ENCODE measurements around the gene GGTLC1.
"Not testable (repeated sequence)": the region's sequence is repeated elsewhere in the genome, so short reads cannot be mapped to it uniquely, and the experiment has no call there.

Gene GGTLC1

GRCh38 chr20:23988561-23988960, at the start of gene GGTLC1:
GGTLC1 (minus strand) TSS chr20:23988779; CDS start chr20:23986611, 2,168 bp downstream.
- DNase-seq: no peak

- no peak for DNase-seq
Measured at GRCh38 chr20:24034820-24035219, 46.2 kb upstream of the GGTLC1 start.

- no peak for DNase-seq
Measured at GRCh38 chr20:24033565-24033964, 45.0 kb upstream of the GGTLC1 start.

DNA sequence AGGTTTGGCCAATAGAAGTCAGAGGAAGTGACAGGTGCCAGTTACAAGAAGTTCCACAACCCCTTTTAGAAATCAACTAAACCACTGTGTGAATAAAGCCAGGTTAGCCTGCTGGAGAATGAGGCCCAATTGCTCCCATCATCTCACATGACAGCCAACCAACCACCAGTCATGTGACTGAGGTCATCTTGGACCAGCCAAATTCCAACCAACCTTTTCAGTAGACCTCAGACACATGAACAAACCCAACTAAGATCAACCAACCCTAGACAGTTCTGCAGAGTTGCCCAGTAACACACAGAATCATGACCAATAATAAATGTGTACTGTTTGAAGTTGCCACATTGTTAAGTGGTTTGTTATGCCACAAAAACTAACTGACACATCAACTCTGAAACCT, 44.6 kb upstream of the GGTLC1 start:
- no peak for DNase-seq

DNA sequence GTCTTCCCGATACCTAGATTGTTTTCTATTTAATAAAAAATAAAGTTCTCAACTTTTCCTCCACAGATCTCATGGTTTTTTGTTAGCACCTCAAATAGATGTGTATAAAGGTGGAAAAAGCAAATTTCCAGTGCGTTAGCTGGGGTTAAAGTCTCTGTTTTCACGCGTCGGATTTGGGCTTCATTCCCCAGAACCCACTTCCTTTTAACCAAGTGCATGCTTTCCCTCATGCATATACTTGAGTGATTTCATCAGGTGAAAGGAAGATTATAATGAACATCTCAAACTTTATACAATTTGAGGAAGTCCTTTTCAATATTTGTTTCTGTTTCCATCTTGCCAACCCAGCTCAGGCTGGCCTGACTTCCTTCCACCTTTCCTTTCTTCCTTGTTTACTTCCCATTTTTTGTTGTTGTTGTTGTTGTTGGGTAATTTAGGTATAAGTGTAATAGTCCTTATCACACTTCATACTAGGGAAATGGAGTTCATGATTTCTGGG, 43.9 kb upstream of the GGTLC1 start:
- no peak for DNase-seq

- peak; percentile 93 for DNase-seq
Measured at GRCh38 chr20:24027229-24027628, 38.6 kb upstream of the GGTLC1 start.

- DNase-seq: no peak
Measured at GRCh38 chr20:24022621-24023180, 34.1 kb upstream of the GGTLC1 start.

GRCh38 chr20:24018796-24019195, 30.2 kb upstream of the GGTLC1 start:
- no peak for DNase-seq

DNA sequence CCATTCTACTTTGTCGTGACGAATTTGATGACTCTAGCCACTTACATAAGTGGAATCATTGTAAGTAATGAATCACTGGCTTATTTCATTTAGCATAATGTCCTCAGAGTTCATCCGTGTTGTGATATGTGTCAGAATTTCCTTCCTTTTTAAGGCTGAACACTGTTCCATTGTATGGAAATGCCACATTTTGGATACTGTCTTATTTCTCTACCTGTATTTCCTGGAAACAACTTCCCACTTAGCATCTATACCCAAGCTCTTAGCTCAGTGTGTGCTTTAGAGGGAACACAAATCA, 28.8 kb upstream of the GGTLC1 start:
- no peak for DNase-seq

- DNase-seq: no peak
Measured at GRCh38 chr20:24016607-24017457, 28.3 kb upstream of the GGTLC1 start.

DNA sequence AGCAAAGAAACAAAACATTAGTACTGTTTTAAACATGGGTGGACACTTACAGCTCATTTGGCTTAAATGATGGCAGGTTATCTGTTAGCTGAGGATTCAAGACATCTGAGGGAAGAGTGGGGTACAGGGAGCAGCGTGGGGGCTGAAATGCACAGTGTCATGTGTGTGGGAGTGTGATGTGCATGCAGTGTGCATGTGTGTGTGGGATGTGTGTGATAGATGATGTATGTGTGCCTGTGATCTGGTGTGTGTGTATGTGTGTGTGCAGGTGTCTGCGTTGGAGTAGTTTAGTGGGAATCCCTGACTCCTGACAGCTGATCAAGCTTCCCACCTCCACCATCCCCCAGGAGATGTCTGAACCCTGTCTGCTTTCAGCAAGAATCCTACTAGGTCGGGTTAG, 25.4 kb upstream of the GGTLC1 start:
- no peak for DNase-seq

DNA sequence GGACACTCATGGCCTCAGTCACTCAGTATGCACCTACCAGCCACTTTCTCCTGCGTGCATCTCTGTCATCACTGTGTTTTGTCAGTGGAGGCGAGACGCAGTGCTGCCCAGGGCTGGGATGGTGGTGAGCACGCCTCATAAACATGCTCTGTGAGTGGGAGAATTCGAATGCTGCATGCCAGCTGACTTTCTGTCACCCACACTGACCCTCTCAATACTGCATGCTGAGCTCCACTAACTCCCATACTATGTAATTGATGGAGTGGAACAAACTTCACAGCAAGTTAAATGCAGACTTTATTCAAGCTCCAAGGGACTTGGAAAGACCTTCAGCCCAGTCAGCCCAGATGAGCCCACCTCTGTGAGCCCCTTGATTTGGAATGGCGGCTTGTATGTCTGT, 22.7 kb upstream of the GGTLC1 start:
- no peak for DNase-seq

DNA sequence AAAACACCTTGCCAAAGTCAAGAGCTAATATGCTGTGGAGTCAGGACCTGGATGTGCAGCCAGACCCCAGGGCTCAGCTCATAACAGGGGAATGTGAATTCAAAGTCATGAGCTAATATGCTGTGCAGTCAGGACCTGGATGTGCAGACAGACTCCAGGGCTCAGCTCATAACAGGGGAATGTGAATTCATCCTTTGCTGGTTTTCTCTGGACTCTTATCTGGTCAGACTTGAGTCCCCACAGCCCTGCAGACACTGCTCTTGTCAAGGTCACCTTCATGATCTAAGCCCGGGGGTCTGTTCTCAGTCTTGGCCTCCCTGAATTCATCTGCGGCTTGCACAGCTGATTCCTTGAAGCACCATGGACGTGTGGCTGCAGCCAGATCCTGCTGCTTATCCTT, 19.2 kb upstream of the GGTLC1 start:
- DNase-seq: no peak

GRCh38 chr20:24007073-24007595, 18.6 kb upstream of the GGTLC1 start:
- no peak for DNase-seq

GRCh38 chr20:24006626-24007025, 18.0 kb upstream of the GGTLC1 start:
- DNase-seq: no peak

DNA sequence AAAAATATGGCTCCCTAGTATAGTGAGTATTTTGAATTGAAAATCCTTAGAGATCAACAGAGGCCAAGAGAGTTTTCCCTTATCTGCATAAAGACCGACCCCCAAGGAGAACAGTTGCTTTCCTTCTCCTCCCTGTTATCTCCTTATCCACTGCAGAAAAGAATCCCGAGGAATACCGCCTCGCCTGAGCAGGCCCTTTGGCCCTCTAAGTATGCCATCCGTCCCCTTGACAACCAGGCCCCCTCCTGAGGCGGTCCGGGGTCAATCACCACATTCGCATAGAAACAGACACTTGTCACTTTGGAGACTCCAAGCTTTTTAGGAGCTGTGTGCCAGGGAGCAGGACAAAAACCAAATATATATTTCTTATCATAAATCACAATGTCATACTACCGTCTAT, 15.9 kb upstream of the GGTLC1 start:
- DNase-seq: no peak

GRCh38 chr20:24002896-24003295, 14.3 kb upstream of the GGTLC1 start:
- no peak for DNase-seq

GRCh38 chr20:24001712-24002405, 13.3 kb upstream of the GGTLC1 start:
- DNase-seq: no peak

GRCh38 chr20:23998844-23999243, 10.3 kb upstream of the GGTLC1 start:
- no peak for DNase-seq

DNA sequence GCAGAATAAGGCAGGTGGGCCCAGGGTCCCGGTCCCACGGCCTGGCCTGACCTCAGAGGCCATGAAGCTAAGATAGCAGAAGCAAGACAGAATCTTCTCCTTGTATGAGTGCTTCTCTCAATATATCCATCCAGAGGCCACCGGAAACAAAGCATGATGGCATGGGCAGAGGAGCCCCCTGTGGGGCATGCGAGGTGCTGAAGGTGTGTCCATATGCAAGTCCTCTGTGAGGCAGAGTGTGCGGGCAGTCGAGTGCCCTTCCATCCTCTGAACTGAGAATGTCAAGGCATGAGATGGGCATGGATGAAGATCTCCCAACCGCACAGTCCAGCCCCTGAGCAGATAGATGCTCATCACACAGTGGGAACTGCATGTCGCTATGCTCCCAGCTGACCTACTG, 9.8 kb upstream of the GGTLC1 start:
- DNase-seq: no peak

- DNase-seq: peak; percentile 32
Measured at GRCh38 chr20:23995905-23996666, 7.5 kb upstream of the GGTLC1 start.

- not testable (repeated sequence) for DNase-seq
Measured at GRCh38 chr20:23995291-23995690, 6.7 kb upstream of the GGTLC1 start.

Measured in CD4-positive, alpha-beta T cell treated with Interleukin-15 for 1 hour (primary cell).